ENCODE measurements around the gene PIK3R5.

Gene PIK3R5

DNA sequence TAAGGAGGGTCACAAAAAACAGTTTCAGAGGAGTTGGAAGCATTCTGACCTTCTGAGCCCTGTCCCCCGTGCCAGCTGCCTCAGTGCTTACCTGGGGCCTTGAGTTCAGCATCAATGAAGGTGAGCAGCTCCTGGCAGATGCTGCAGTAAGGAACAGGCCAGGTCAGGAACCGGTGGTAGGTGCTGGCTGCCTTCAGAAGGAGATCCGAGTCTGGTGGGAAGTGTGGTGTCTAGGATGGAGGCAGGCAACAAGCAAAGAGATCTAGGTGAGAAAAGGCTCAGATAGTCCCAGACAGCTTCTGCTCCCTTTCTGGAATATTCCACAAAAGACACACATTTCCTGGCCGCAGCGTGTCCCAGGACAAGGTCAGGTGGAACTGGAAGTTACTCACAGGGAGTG lies 60.8 kb downstream of the PIK3R5 start:
- TF ChIP-seq, protein P1, sequence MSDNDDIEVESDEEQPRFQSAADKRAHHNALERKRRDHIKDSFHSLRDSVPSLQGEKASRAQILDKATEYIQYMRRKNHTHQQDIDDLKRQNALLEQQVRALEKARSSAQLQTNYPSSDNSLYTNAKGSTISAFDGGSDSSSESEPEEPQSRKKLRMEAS (IDR thresholded peaks at IDR 0.05; ENCODE audit: low read depth, low read length), result no peak
- no peak for TF ChIP-seq POLR2A (IDR thresholded peaks at IDR 0.05; ENCODE audit: extremely low read depth, insufficient read length)
- TF ChIP-seq, protein P2, sequence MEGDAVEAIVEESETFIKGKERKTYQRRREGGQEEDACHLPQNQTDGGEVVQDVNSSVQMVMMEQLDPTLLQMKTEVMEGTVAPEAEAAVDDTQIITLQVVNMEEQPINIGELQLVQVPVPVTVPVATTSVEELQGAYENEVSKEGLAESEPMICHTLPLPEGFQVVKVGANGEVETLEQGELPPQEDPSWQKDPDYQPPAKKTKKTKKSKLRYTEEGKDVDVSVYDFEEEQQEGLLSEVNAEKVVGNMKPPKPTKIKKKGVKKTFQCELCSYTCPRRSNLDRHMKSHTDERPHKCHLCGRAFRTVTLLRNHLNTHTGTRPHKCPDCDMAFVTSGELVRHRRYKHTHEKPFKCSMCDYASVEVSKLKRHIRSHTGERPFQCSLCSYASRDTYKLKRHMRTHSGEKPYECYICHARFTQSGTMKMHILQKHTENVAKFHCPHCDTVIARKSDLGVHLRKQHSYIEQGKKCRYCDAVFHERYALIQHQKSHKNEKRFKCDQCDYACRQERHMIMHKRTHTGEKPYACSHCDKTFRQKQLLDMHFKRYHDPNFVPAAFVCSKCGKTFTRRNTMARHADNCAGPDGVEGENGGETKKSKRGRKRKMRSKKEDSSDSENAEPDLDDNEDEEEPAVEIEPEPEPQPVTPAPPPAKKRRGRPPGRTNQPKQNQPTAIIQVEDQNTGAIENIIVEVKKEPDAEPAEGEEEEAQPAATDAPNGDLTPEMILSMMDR (IDR thresholded peaks at IDR 0.05; ENCODE audit: low read depth, low read length), result no peak
- TF ChIP-seq MYC (IDR thresholded peaks at IDR 0.05; ENCODE audit: low read depth, low read length), result no peak
- no peak for DNase-seq (ENCODE audit: low read depth)
- no peak overlapping the region for H3K4me3 ChIP-seq (ENCODE audit: low read depth, low read length)

DNA sequence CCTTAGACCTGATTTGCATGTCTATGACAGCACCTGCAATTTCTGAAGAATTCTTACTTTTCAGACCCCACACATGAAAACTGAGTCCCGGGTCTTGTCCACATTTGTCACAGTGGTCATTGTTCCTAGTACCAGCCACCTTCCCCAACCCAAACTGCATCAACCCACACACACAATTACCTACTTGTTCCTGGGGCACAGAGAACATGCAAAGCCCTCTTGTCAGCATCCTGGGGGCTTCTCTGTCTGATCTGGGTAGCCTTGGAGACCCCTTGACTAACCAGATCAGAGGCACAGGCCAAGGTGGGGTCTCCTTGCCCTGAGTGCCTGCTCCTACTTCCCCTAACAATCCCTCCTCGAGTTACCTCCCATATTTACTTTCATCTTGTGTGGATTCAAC lies 61.3 kb downstream of the PIK3R5 start:
- no peak overlapping the region for H3K4me3 ChIP-seq (ENCODE audit: low read depth, low read length)
- DNase-seq (ENCODE audit: low read depth), result no peak
- TF ChIP-seq, protein P2 (IDR thresholded peaks at IDR 0.05; ENCODE audit: low read depth, low read length), result no peak
- TF ChIP-seq POLR2A (IDR thresholded peaks at IDR 0.05; ENCODE audit: extremely low read depth, insufficient read length), result no peak
- TF ChIP-seq, protein P1 (IDR thresholded peaks at IDR 0.05; ENCODE audit: low read depth, low read length), result no peak
- no peak for TF ChIP-seq MYC (IDR thresholded peaks at IDR 0.05; ENCODE audit: low read depth, low read length)

DNA sequence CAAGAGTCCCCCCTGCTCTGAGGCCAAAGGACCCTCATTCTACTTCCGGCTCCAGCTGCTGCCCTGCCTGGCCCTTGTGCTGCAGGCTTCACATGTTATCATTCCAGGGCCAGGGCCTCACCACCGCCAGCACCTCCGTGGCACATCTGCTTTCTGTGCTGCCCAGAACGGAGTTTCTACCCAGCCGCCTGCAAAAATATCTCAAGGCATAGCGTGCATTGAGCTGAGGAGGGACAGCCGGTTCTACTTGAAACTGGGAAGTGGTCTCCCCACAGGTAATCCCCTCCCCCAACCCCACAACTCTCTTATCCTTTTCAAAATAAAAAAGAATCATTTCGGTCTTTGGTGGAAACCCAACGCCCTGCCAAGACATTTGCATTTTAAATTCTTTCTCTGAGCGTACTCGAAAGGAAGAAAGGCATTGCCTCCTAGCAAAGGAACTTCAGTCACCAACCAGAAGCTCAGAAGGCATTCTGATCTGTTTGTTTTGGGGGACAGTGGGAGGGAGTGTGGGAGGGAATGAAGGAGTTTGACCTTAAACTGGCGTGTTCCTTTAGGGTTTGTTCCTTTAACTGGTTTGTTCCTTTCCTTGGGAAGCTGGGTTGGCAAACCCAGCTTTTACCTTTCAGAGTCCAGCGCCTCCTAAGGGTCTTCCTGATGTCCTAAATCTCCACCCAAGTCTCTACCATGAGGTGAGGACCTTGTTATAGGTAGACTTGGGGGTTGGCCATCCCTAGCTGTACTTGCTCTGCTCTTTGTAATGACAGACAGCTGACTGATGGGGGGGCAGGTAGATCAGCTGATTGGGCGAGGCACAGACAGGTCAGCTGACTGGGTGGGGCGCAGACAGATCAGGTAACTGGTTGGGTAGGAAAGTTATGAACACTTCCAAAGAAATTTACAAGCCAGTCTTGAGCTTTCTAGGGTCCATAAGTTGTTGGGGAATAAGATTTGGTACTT lies 64.6 kb downstream of the PIK3R5 start:
- H3K4me3 ChIP-seq (ENCODE audit: low read depth, low read length), result no peak overlapping the region
- DNase-seq (ENCODE audit: low read depth), result no peak
- no peak for TF ChIP-seq MYC (IDR thresholded peaks at IDR 0.05; ENCODE audit: low read depth, low read length)
- TF ChIP-seq, protein P2 (IDR thresholded peaks at IDR 0.05; ENCODE audit: low read depth, low read length), result no peak
- TF ChIP-seq, protein P1 (IDR thresholded peaks at IDR 0.05; ENCODE audit: low read depth, low read length), result no peak
- TF ChIP-seq POLR2A (IDR thresholded peaks at IDR 0.05; ENCODE audit: extremely low read depth, insufficient read length), result no peak

DNA sequence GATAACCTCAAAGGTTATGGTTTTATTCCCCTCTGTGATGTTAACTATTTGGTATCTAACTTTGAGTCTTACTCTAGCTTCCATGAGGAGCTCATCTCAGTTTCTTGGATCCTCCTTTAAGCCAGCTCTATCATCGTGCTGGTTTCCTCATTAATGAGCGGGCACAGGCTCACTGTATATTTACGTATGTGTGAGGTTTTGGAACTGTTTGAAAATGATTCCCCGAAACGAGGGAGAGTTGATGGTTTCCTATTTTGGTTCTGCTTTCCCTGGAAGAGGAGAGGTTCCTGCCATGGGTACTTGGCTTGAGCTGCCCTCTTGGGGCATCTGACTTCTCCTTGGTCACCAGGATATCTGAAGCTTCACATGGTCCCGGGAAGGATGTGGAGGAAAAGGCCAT lies 65.3 kb downstream of the PIK3R5 start:
- H3K4me3 ChIP-seq (ENCODE audit: low read depth, low read length), result no peak overlapping the region
- DNase-seq (ENCODE audit: low read depth), result no peak
- TF ChIP-seq MYC (IDR thresholded peaks at IDR 0.05; ENCODE audit: low read depth, low read length) (no peak), POLR2A (IDR thresholded peaks at IDR 0.05; ENCODE audit: extremely low read depth, insufficient read length) (no peak)
- TF ChIP-seq, protein P1 (IDR thresholded peaks at IDR 0.05; ENCODE audit: low read depth, low read length), result no peak
- TF ChIP-seq, protein P2 (IDR thresholded peaks at IDR 0.05; ENCODE audit: low read depth, low read length), result no peak

DNA sequence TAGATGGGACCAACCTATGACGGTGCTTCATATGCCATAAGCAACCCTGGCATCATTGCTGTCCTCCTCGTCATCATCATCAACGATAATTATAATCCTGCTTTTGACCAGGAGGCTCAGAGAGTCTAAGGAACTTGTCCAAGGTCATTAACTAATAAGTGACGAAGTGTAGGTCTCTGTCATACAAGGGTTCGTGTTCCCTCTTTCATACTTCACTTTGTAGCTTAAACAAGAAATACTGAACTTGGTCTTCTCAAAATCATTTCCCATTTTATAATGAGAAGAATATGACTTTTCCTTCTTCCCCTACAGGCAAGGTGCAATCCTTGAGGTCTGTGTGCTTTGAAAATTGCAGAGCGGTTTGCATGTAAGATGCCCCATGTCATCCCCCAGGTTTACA lies 66.9 kb downstream of the PIK3R5 start:
- H3K4me3 ChIP-seq (ENCODE audit: low read depth, low read length), result no peak overlapping the region
- TF ChIP-seq, protein P1 (IDR thresholded peaks at IDR 0.05; ENCODE audit: low read depth, low read length), result no peak
- TF ChIP-seq POLR2A (IDR thresholded peaks at IDR 0.05; ENCODE audit: extremely low read depth, insufficient read length), result no peak
- TF ChIP-seq, protein P2 (IDR thresholded peaks at IDR 0.05; ENCODE audit: low read depth, low read length), result no peak
- TF ChIP-seq MYC (IDR thresholded peaks at IDR 0.05; ENCODE audit: low read depth, low read length), result no peak

More for the DNA sequence above, 66.9 kb downstream of the PIK3R5 start:
- DNase-seq (ENCODE audit: low read depth), result no peak
